Smooth muscle cell (in vitro differentiated cells): ENCODE results near the gene MSRB2. TPM values are rescaled to one million over a fixed set of nuclear protein-coding genes. Genes with fewer than 3 reads are reported as not detected.

Source experiments
- DNase-seq: peaks from one replicate; lab custom pipeline; 2025; ENCODE audit not compliant: unreplicated experiment; lab: John Stamatoyannopoulos, UW
- H2AFZ ChIP-seq: fragments of 200-600 bp; sonication (generic); 2 replicates; pipeline ENCODE4 v1.6.0; 2016; ENCODE audit warnings: antibody characterized with exemption, low read depth, mild to moderate bottlenecking
- H3F3A ChIP-seq: fragments of 200-600 bp; sonication (generic); 2 replicates; pipeline ENCODE4 v1.6.0; 2017; ENCODE audit warnings: antibody characterized with exemption, low read depth
- H3K27ac ChIP-seq: fragments of 200-600 bp; sonication (generic); 2 replicates; pipeline ENCODE4 v1.5.1; 2016; ENCODE audit warnings: low read depth, mild to moderate bottlenecking
- H3K27me3 ChIP-seq: fragments of 200-600 bp; sonication (generic); 2 replicates; pipeline ENCODE4 v1.6.1; 2016; ENCODE audit warnings: low read depth, mild to moderate bottlenecking
- H3K36me3 ChIP-seq: fragments of 200-600 bp; sonication (generic); 2 replicates; pipeline ENCODE4 v1.5.1; 2016; ENCODE audit warnings: low read depth
- H3K4me1 ChIP-seq: fragments of 200-600 bp; sonication (generic); 2 replicates; pipeline ENCODE4 v1.5.1; 2016; ENCODE audit warnings: low read depth
- H3K4me2 ChIP-seq: fragments of 200-600 bp; sonication (generic); 2 replicates; pipeline ENCODE4 v1.6.0; 2016; ENCODE audit warnings: mild to moderate bottlenecking
- H3K4me3 ChIP-seq: fragments of 200-600 bp; sonication (generic); 2 replicates; pipeline ENCODE4 v1.5.1; 2016; ENCODE audit warnings: mild to moderate bottlenecking
- H3K79me2 ChIP-seq: fragments of 200-600 bp; sonication (generic); 2 replicates; pipeline ENCODE4 v1.6.0; 2016; ENCODE audit warnings: low read depth, mild to moderate bottlenecking
- H3K9ac ChIP-seq: fragments of 200-600 bp; sonication (generic); 2 replicates; pipeline ENCODE4 v1.6.0; 2016; ENCODE audit warnings: low read depth
- H3K9me3 ChIP-seq: fragments of 200-600 bp; sonication (generic); replicated peaks from 2 replicates; pipeline ENCODE4 v1.5.1; 2016; ENCODE audit warnings: low read depth
- H4K20me1 ChIP-seq: fragments of 200-600 bp; sonication (generic); 2 replicates; pipeline ENCODE4 v1.6.0; 2016; ENCODE audit warnings: low read depth
- CTCF ChIP-seq: fragments of 200-600 bp; sonication (generic); IDR thresholded peaks from 2 replicates; pipeline ENCODE4 v1.5.1; 2017; ENCODE audit warnings: borderline replicate concordance, mild to moderate bottlenecking, antibody characterized with exemption; ENCODE audit not compliant: insufficient read depth, poor library complexity, severe bottlenecking
- WGBS: methylation state at CpG from one replicate; pipeline ENCODE4 v1.1.7; 2016; ENCODE audit warnings: low lambda C conversion rate; 5-methylcytosine and 5-hydroxymethylcytosine counted together
- polyA plus RNA-seq: library from polyadenylated mRNA; unstranded; fragments of >200 nt; fragmentation: Nextera tagmentation; extraction: Ambion mirVana; gene quantifications from 2 replicates; pipeline ENCODE4 v1.2.1, GENCODE V29; 2016
- total RNA-seq: library from RNA; depleted of rRNA; stranded (reverse); fragments of >200 nt; gene quantifications from 2 replicates; pipeline ENCODE4 v1.2.3, GENCODE V29; 2014

The MSRB2 gene
- total and polyA plus RNA-seq, 2 experiments from 2014 or later = 21.5 to 64.0 TPM

GRCh38 chr10:23110722-23111516 lies 15.5 kb downstream of the MSRB2 start:
- Histone ChIP-seq H3F3A (no peaks in the 10 kb centered on the region), H3K9me3 (no peaks in the 10 kb centered on the region), H2AFZ (no peak overlapping the region), H4K20me1 (no peaks in the 10 kb centered on the region), H3K4me2 (no peak overlapping the region), H3K27me3 (no peaks in the 10 kb centered on the region), H3K79me2 (no peaks in the 10 kb centered on the region), H3K4me3 (no peak overlapping the region), H3K36me3 (peaks cover 4% of the 10 kb centered on the region), H3K4me1 (peaks cover 12% of the 10 kb centered on the region), H3K27ac (no peak overlapping the region), H3K9ac (no peak overlapping the region)
- DNase-seq = no peak
- 93% methylated on average over 13 of the region's 13 CpGs for WGBS
- no peak for TF ChIP-seq CTCF

GRCh38 chr10:23111517-23112286 lies 16.3 kb downstream of the MSRB2 start:
- H3K27ac ChIP-seq = no peak overlapping the region
- H3K79me2 ChIP-seq = no peaks in the 10 kb centered on the region
- no peak for TF ChIP-seq CTCF
- WGBS = 95% methylated on average over 2 of the region's 2 CpGs
- H3K27me3 ChIP-seq = no peaks in the 10 kb centered on the region
- peaks cover 12% of the 10 kb centered on the region for H3K4me1 ChIP-seq
- H3K4me2 ChIP-seq = no peak overlapping the region
- no peak overlapping the region for H3K9ac ChIP-seq
- H4K20me1 ChIP-seq = no peaks in the 10 kb centered on the region
- H3K36me3 ChIP-seq = peaks cover 4% of the 10 kb centered on the region
- no peaks in the 10 kb centered on the region for H3K9me3 ChIP-seq
- H3F3A ChIP-seq = no peaks in the 10 kb centered on the region
- no peak overlapping the region for H3K4me3 ChIP-seq
- H2AFZ ChIP-seq = no peak overlapping the region
- no peak for DNase-seq

- no peak for TF ChIP-seq CTCF
- WGBS = 99% methylated on average over 7 of the region's 7 CpGs
- Histone ChIP-seq H3K4me2 (no peak overlapping the region), H3F3A (no peaks in the 10 kb centered on the region), H3K9me3 (no peaks in the 10 kb centered on the region), H3K27ac (no peak overlapping the region), H2AFZ (no peak overlapping the region), H4K20me1 (no peaks in the 10 kb centered on the region), H3K36me3 (peaks cover 4% of the 10 kb centered on the region), H3K4me3 (no peak overlapping the region), H3K27me3 (no peaks in the 10 kb centered on the region), H3K9ac (no peak overlapping the region), H3K4me1 (peaks cover 12% of the 10 kb centered on the region), H3K79me2 (no peaks in the 10 kb centered on the region)
- DNase-seq = no peak
Measured at GRCh38 chr10:23114228-23114850, 19.0 kb downstream of the MSRB2 start.
